Mesenchymal stem cell (in vitro differentiated cells and primary cell): Measurements from ENCODE around the gene PIAS2.
"Not testable (repeated sequence)": the region's sequence is repeated elsewhere in the genome, so short reads cannot be mapped to it uniquely, and the experiment has no call there.

ENCODE experiments used
- DNase-seq: peaks from one replicate; pipeline ENCODE4 v3.0.0-alpha.2; 2013
- H2AFZ ChIP-seq: one replicate; pipeline ENCODE4 v1.6.1; 2013; ENCODE audit warnings: low read depth, mild to moderate bottlenecking, control low read depth, inconsistent platforms, low read length, moderate library complexity
- H2AK5ac ChIP-seq: 2 replicates; pipeline ENCODE4 v1.6.1; 2013; ENCODE audit warnings: low read length, moderate library complexity, mild to moderate bottlenecking, inconsistent platforms; ENCODE audit not compliant: severe bottlenecking
- H2BK120ac ChIP-seq: one replicate; pipeline ENCODE4 v1.6.1; 2013; ENCODE audit warnings: low read depth, mild to moderate bottlenecking, inconsistent platforms, low read length, moderate library complexity
- H2BK12ac ChIP-seq, 2 experiments: one replicate each; pipeline ENCODE4 v1.6.1; 2013; ENCODE audit warnings: inconsistent platforms in 2 of 2, low read length in 2 of 2, mild to moderate bottlenecking in 2 of 2, moderate library complexity in 2 of 2, control low read depth in 1 of 2
- H2BK15ac ChIP-seq: one replicate; pipeline ENCODE4 v1.6.1; 2013; ENCODE audit warnings: mild to moderate bottlenecking, low read depth, inconsistent platforms; ENCODE audit not compliant: poor library complexity, severe bottlenecking
- H2BK5ac ChIP-seq: 2 replicates; pipeline ENCODE4 v1.6.1; 2013; ENCODE audit warnings: low read depth, mild to moderate bottlenecking, low read length, control low read depth, inconsistent platforms; ENCODE audit not compliant: poor library complexity, severe bottlenecking
- H3K14ac ChIP-seq, 2 experiments: one replicate each; pipeline ENCODE4 v1.6.1; 2013; ENCODE audit warnings: inconsistent platforms in 2 of 2, low read length in 2 of 2, control low read depth in 1 of 2, mild to moderate bottlenecking in 1 of 2, moderate library complexity in 1 of 2
- H3K18ac ChIP-seq, 2 experiments: one replicate each; pipeline ENCODE4 v1.6.1; 2013; ENCODE audit warnings: inconsistent platforms in 2 of 2, low read length in 2 of 2, control low read depth in 1 of 2, low read depth in 1 of 2, mild to moderate bottlenecking in 1 of 2
- H3K23ac ChIP-seq, 2 experiments: one replicate each; pipeline ENCODE4 v1.6.1; 2013; ENCODE audit warnings: inconsistent platforms in 2 of 2, low read length in 2 of 2, mild to moderate bottlenecking in 2 of 2, moderate library complexity in 2 of 2, control low read depth in 1 of 2
- H3K27ac ChIP-seq: 2 replicates; pipeline ENCODE4 v1.5.1; 2013; ENCODE audit warnings: mild to moderate bottlenecking, moderate library complexity, low read length, control low read depth, inconsistent platforms; ENCODE audit not compliant: poor library complexity, severe bottlenecking
- H3K27me3 ChIP-seq, 2 experiments: 2 replicates each; pipeline versions ENCODE4 v1.6.1 to v1.7.0; 2013; ENCODE audit warnings: low read length in 2 of 2, mild to moderate bottlenecking in 2 of 2, moderate library complexity in 2 of 2, control low read depth in 1 of 2, inconsistent platforms in 1 of 2; ENCODE audit not compliant: control insufficient read depth in 1 of 2, insufficient read depth in 1 of 2
- H3K36me3 ChIP-seq, 2 experiments: 2 replicates each; pipeline versions ENCODE4 v1.6.1 to v1.7.0; 2013; ENCODE audit warnings: low read length in 2 of 2, control low read depth in 1 of 2, inconsistent platforms in 1 of 2, low read depth in 1 of 2, mild to moderate bottlenecking in 1 of 2; ENCODE audit not compliant: insufficient read depth in 2 of 2, control insufficient read depth in 1 of 2
- H3K4ac ChIP-seq, 2 experiments: one replicate each; pipeline ENCODE4 v1.6.1; 2013; ENCODE audit warnings: inconsistent platforms in 2 of 2, low read length in 2 of 2, mild to moderate bottlenecking in 2 of 2, moderate library complexity in 2 of 2, control low read depth in 1 of 2, low read depth in 1 of 2
- H3K4me1 ChIP-seq: 2 replicates; pipeline ENCODE4 v1.6.1; 2013; ENCODE audit warnings: low read depth, low read length, control low read depth; ENCODE audit not compliant: control insufficient read depth, insufficient read depth
- H3K4me2 ChIP-seq: 2 replicates; pipeline ENCODE4 v1.6.1; 2013; ENCODE audit warnings: low read length, mild to moderate bottlenecking, inconsistent platforms; ENCODE audit not compliant: poor library complexity, severe bottlenecking
- H3K4me3 ChIP-seq, 2 experiments: 2 replicates each; pipeline versions ENCODE4 v1.5.1 to v1.7.0; 2013; ENCODE audit warnings: low read length in 2 of 2, mild to moderate bottlenecking in 2 of 2, control low read depth in 1 of 2, low read depth in 1 of 2; ENCODE audit not compliant: insufficient read depth in 1 of 2
- H3K79me1 ChIP-seq: replicated peaks from 2 replicates; pipeline ENCODE4 v1.6.1; 2013; ENCODE audit warnings: mild to moderate bottlenecking, control low read depth, low read length, inconsistent platforms; ENCODE audit not compliant: poor library complexity, severe bottlenecking
- H3K9ac ChIP-seq: 2 replicates; pipeline ENCODE4 v1.7.0; 2013; ENCODE audit warnings: mild to moderate bottlenecking, low read length, moderate library complexity
- H3K9me3 ChIP-seq: 2 replicates; pipeline ENCODE4 v1.7.0; 2013; ENCODE audit warnings: mild to moderate bottlenecking, low read length; ENCODE audit not compliant: control insufficient read depth
- H4K8ac ChIP-seq: one replicate; pipeline ENCODE4 v1.6.1; 2013; ENCODE audit warnings: inconsistent platforms, mild to moderate bottlenecking, low read length, moderate library complexity
- H4K91ac ChIP-seq: one replicate; pipeline ENCODE4 v1.6.1; 2013; ENCODE audit warnings: mild to moderate bottlenecking, low read length, inconsistent platforms
- WGBS: methylation state at CpG from one replicate; pipeline ENCODE4 v1.1.7; 2013; ENCODE audit warnings: mixed read lengths; 5-methylcytosine and 5-hydroxymethylcytosine counted together

PIAS2 gene

DNA sequence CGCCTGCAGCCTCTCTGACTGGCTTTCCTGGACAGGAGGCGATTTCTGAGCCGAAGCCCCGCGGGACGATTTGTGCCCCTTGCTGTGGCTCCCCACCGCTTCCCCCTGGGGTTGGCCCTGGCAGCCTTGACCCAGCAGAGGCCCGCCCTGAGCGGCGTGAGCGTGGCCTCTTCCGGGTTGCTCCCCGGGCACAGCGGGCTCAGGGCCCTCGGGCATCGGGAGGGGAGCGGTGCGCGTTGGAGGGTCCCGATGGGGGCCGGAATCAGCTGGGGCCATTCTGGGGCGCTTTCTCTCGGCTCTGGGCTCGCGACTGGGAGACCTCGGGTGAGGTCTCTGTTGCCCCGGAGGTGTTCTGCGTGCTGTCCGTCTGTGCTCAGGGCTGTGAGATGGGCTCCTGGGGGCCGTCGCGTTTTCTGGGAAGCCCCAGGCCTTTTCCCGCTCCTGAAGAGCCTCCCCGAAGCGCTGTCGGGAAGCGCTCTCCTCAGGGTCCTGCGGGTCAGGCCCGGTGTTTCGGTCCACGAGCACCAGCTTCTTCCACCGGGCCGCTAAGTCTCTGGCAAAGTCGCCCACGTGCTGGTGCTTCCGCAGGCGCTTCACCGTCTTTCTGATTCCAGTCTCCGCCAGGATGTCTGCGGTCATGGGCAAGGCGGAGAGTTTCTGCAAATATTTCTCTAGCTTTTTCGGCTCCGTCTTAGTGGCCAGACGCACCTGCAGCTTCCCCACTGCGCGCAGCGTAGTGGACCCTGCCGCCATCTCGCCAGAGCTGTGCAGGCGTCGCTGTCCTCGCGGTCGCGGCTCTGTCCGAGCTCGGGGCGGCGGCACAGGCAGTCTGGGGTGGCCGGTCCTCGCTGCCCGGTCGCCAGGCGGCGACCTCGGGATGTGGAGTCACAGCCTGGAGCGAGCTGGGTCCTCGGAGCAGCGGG lies 46.6 kb upstream of the PIAS2 start:
- H3K14ac ChIP-seq, DNase-seq, H3K27me3 ChIP-seq, H2AK5ac ChIP-seq, H3K36me3 ChIP-seq, H2BK120ac ChIP-seq, H3K27ac ChIP-seq, H3K18ac ChIP-seq, H2AFZ ChIP-seq, H3K4me2 ChIP-seq, H4K91ac ChIP-seq, H3K79me1 ChIP-seq, H3K23ac ChIP-seq, H3K4me3 ChIP-seq, H2BK5ac ChIP-seq, H3K9me3 ChIP-seq, H3K4ac ChIP-seq, H3K4me1 ChIP-seq, H2BK12ac ChIP-seq, H2BK15ac ChIP-seq, H4K8ac ChIP-seq, H3K9ac ChIP-seq: not testable (repeated sequence)
- no CpG with 5 or more reads among the region's 79 CpGs for WGBS

DNA sequence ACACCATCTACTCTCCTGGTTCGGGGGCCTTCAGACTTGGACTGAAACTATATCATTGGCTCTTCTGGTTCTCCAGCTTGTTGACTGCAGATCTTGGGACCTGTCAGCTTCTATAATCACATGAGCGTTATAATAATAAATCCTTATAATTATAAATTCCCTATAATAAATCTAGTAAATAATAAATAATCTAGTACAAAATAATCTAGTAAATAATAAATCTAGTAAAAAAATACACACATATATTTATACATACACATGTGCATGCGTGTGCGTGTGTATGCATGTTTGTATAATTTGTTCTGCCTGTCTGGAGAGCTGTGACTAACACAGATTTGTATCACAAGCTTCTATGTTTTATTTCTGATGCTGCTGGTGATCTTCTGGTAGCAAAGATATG lies 40.9 kb upstream of the PIAS2 start:
- no peak overlapping the region for H3K18ac ChIP-seq
- no peak overlapping the region for H3K4ac ChIP-seq
- no peaks in the 10 kb centered on the region for H3K9me3 ChIP-seq
- H3K23ac ChIP-seq, result no peak overlapping the region
- H2BK12ac ChIP-seq, result no peak overlapping the region
- H3K4me2 ChIP-seq, result no peak overlapping the region
- no peaks in the 10 kb centered on the region for H3K27me3 ChIP-seq
- no peaks in the 10 kb centered on the region for H3K36me3 ChIP-seq
- no peak overlapping the region for H3K14ac ChIP-seq
- no peak overlapping the region for H4K91ac ChIP-seq
- no peak for DNase-seq
- H2BK120ac ChIP-seq, result no peak overlapping the region
- no peak overlapping the region for H3K9ac ChIP-seq
- no peak overlapping the region for H3K4me3 ChIP-seq
- no peak overlapping the region for H2BK5ac ChIP-seq
- H2BK15ac ChIP-seq, result no peak overlapping the region
- H3K27ac ChIP-seq, result no peak overlapping the region
- no peaks in the 10 kb centered on the region for H3K79me1 ChIP-seq
- H2AFZ ChIP-seq, result no peak overlapping the region
- no peak overlapping the region for H2AK5ac ChIP-seq
- H3K4me1 ChIP-seq, result no peaks in the 10 kb centered on the region
- H4K8ac ChIP-seq, result no peak overlapping the region
- WGBS, result 76% methylated on average over 3 of the region's 4 CpGs

DNA sequence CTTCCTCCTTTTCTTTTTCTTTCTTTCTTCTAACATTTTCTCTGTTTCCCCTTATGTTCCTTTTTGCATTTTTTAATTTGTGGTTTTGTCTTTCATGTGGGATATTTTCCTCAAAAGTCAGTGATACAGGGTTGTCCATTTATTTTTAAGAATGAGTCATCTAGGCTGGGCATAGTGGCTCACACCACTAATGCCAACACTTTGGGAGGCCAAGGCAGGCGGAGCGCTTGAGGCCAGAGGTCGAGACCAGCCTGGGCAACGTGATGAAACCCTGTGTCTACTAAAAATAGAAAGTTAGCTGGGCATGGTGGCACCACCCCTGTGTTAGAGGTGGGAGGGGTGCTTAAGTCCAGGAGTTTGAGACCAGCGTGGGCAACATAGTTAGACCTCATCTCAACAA lies 35.9 kb upstream of the PIAS2 start:
- no peak overlapping the region for H4K91ac ChIP-seq
- H3K4me1 ChIP-seq, result no peaks in the 10 kb centered on the region
- no peaks in the 10 kb centered on the region for H3K36me3 ChIP-seq
- no peak overlapping the region for H4K8ac ChIP-seq
- H2BK120ac ChIP-seq, result no peak overlapping the region
- no peak overlapping the region for H3K18ac ChIP-seq
- no peak overlapping the region for H3K9ac ChIP-seq
- 63% methylated on average over 4 of the region's 5 CpGs for WGBS
- H2AK5ac ChIP-seq, result no peak overlapping the region
- no peak overlapping the region for H3K23ac ChIP-seq
- H3K9me3 ChIP-seq, result no peaks in the 10 kb centered on the region
- H3K4me3 ChIP-seq, result no peak overlapping the region
- no peak overlapping the region for H3K14ac ChIP-seq
- H3K27me3 ChIP-seq, result no peaks in the 10 kb centered on the region
- H2BK15ac ChIP-seq, result no peak overlapping the region
- H3K27ac ChIP-seq, result no peak overlapping the region
- H2BK12ac ChIP-seq, result no peak overlapping the region
- H2AFZ ChIP-seq, result no peak overlapping the region
- no peaks in the 10 kb centered on the region for H3K79me1 ChIP-seq
- DNase-seq, result no peak
- no peak overlapping the region for H3K4me2 ChIP-seq
- no peak overlapping the region for H2BK5ac ChIP-seq
- H3K4ac ChIP-seq, result no peak overlapping the region

DNA sequence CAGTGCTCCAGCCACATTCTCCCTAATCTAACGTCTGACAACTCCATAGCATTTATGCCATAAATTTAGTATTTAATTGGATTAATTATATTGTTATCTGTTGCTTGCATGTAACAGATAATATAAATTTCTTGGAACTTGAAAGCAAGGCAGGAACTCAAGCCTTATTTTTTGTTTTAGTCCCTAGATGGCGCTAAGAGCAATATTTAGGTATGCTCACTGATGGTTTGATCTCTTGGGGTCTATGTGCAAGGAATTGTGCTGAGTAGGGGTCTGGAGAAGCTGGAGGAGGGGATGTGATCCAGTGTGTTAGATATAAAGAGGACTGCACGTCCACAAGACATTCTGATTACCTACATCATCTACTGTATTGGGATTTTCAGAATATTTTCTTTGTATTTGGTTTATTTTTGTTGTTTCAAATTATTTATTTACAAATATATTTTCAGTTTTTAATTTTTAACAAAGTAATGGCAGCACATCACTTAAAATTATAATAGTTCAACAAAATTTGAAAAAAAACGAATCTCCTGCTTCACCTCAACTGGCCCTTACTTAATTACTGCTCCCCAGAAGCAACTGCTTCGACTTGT lies 32.9 kb upstream of the PIAS2 start:
- no peak overlapping the region for H4K91ac ChIP-seq
- H3K36me3 ChIP-seq, result no peaks in the 10 kb centered on the region
- no peaks in the 10 kb centered on the region for H3K79me1 ChIP-seq
- H3K14ac ChIP-seq, result no peak overlapping the region
- no peak overlapping the region for H3K23ac ChIP-seq
- no peak overlapping the region for H3K9ac ChIP-seq
- no peak overlapping the region for H3K4me3 ChIP-seq
- no peak overlapping the region for H3K4ac ChIP-seq
- H2BK15ac ChIP-seq, result no peak overlapping the region
- no peak overlapping the region for H2BK120ac ChIP-seq
- H2BK12ac ChIP-seq, result no peak overlapping the region
- H3K27me3 ChIP-seq, result no peaks in the 10 kb centered on the region
- WGBS, result 47% methylated on average over 3 of the region's 5 CpGs
- no peak overlapping the region for H3K27ac ChIP-seq
- H3K18ac ChIP-seq, result no peak overlapping the region
- no peak overlapping the region for H4K8ac ChIP-seq
- DNase-seq, result peak; percentile 32
- H3K4me2 ChIP-seq, result no peak overlapping the region
- no peak overlapping the region for H2BK5ac ChIP-seq
- H3K9me3 ChIP-seq, result no peaks in the 10 kb centered on the region
- H2AK5ac ChIP-seq, result no peak overlapping the region
- no peaks in the 10 kb centered on the region for H3K4me1 ChIP-seq
- H2AFZ ChIP-seq, result no peak overlapping the region
